PFSK-1 (cell line): ENCODE results near the gene SOX13.

ENCODE experiments used
- FOXP2 ChIP-seq: optimal IDR thresholded peaks from 2 replicates; pipeline ENCODE3; 2011; ENCODE audit warnings: borderline replicate concordance, control low read depth, inconsistent platforms; ENCODE audit not compliant: insufficient read depth; ENCODE audit errors: extremely low read length, extremely low read depth
- POLR2AphosphoS5 ChIP-seq: IDR thresholded peaks from 2 replicates; pipeline ENCODE4 v1.6.1; 2012; ENCODE audit warnings: low read depth, mild to moderate bottlenecking, control low read depth, low read length, moderate library complexity
- REST ChIP-seq, 2 experiments: IDR thresholded peaks; 2 replicates each; pipeline versions ENCODE4 v1.6.1 to v1.8.0; 2011 to 2012; ENCODE audit warnings: low read depth in 2 of 2, low read length in 2 of 2, control low read depth in 1 of 2, inconsistent platforms in 1 of 2, mild to moderate bottlenecking in 1 of 2, moderate library complexity in 1 of 2; ENCODE audit not compliant: insufficient read depth in 1 of 2
- SIN3A ChIP-seq: IDR thresholded peaks from 2 replicates; pipeline ENCODE4 v1.6.1; 2012; ENCODE audit warnings: mild to moderate bottlenecking, low read length, moderate library complexity, borderline replicate concordance; ENCODE audit not compliant: insufficient read depth
- TAF1 ChIP-seq: IDR thresholded peaks from 2 replicates; pipeline ENCODE4 v1.6.1; 2012; ENCODE audit warnings: low read length, control low read depth, borderline replicate concordance; ENCODE audit not compliant: insufficient read depth

SOX13 gene

GRCh38 chr1:204157962-204158361 is 85.0 kb downstream of the SOX13 start:
- TF ChIP-seq REST (IDR thresholded peaks at IDR 0.05; ENCODE audit: insufficient read depth in 1 of 2, low read depth in 2 of 2, low read length in 2 of 2) (no peak), POLR2AphosphoS5 (no peak), TAF1 (no peak)

GRCh38 chr1:204161609-204162493 is 88.9 kb downstream of the SOX13 start:
- TF ChIP-seq TAF1 (no peak), SIN3A (no peak), FOXP2 (no peak), REST (IDR thresholded peaks at IDR 0.05; ENCODE audit: insufficient read depth in 1 of 2, low read depth in 2 of 2, low read length in 2 of 2) (no peak), POLR2AphosphoS5 (no peak)

- TF ChIP-seq SIN3A: no peak
- TF ChIP-seq FOXP2: no peak
- no peak for TF ChIP-seq POLR2AphosphoS5
- no peak for TF ChIP-seq TAF1
- no peak for TF ChIP-seq REST (IDR thresholded peaks at IDR 0.05; ENCODE audit: insufficient read depth in 1 of 2, low read depth in 2 of 2, low read length in 2 of 2)
These were observed 89.7 kb downstream of the SOX13 start for GRCh38 chr1:204162494-204163074.

- TF ChIP-seq SIN3A (no peak), FOXP2 (no peak), TAF1 (no peak), REST (IDR thresholded peaks at IDR 0.05; ENCODE audit: insufficient read depth in 1 of 2, low read depth in 2 of 2, low read length in 2 of 2) (no peak), POLR2AphosphoS5 (no peak)
These were observed 93.3 kb downstream of the SOX13 start, which contains the start of gene REN for GRCh38 chr1:204166219-204166618. TSS of gene REN (minus strand) at chr1:204166337. CDS start at chr1:204166293, 44 bp downstream.
